GM18508 (cell line): ENCODE data around the gene LRIG1.

ENCODE experiments used
- ATAC-seq: cut with Tn5 transposase; IDR thresholded peaks from one replicate; pipeline ENCODE4 v1.9.1; 2021; ENCODE audit warnings: moderate number of reproducible peaks; ENCODE audit not compliant: insufficient read depth, unreplicated experiment

LRIG1 gene

DNA sequence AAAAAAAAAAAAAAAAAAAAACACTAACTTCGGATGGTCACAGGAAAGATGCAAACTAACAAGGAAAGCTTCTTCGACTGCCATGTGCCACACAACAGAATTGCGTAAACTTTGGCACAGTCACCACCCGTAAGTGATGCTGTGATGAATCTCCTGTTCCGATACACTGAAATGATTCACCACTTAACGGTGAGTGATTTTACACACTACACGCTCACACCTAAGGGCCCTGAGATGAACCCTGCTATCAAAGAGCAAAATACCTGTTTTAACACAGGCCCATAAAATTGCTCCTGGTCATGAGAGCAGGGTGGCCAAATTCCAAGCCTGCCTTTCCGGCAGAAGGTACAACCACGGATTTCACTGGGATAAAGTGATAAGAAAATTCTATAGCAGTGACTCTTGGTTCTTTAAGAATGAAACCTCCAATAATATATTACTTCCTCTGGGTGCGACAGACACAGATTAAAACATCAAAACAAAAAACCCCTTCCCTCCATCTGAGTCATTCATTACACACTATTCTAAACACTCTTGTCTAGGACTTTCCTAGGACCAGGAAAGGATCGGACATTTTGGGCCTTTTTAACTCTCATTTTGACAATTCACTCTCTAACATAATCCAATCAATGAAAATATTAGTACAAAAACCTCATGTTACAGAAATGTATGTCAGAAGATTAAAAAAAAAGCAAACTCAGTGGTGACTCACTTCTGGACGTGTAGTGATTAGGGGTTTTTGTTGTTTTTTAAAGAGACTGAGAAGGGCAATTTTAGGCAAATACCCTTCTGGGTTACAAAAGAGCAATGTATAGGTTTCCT is 28.3 kb downstream of the LRIG1 start:
- ATAC-seq: peak; percentile 62

DNA sequence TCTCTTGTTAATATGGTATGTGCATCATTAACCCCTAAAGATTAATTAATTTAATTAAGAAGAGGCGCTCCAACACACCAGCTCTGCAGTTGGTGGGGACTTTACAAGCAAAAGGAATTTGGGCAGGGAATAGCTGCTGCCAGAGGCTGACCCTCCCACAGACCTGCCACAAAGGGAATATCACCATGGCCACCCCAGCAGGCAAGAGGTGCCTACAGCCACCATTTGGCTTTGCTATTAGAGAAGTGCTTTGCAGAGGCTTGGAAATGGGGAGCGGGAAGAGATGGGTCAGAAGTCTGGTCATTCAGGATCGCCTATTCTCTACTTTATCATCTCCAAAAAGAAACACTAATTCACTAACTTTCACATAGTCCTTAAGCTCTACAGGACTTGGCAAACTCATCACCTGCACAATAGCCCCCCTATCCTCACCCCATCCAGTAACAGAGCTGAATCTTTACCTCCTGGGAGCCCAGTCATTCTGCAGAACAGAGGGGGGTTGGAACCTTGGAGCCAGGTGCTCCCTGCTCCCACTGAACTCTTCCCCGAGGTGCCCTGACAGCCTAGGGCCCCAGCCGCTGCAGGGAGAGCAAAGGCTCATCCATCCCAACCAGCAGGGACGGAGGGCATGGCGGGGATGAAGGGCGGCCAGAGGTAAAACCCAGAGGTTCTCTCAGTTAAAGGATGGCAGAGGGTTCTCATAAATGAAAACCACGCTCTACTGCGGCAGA is 29.7 kb downstream of the LRIG1 start:
- ATAC-seq: no peak

DNA sequence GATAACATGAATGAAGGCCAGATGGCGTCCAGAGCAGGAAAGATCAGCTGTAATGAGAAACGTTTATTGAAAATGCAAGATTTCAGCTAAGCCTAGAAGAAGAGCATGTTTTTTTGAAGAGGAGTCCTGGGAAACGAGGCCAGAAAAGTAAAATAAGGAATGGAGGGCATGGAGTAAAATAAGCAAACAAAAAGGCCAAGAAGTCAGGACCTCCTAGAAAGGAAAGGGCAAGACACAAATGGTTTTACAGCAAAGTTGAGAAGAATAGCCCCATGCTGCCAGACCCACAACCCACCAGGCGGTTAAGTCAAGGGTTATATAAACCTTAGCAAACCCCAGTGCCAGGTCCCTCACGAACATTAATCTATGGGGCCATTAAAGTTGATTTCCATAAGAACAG is 30.5 kb downstream of the LRIG1 start:
- ATAC-seq: no peak

DNA sequence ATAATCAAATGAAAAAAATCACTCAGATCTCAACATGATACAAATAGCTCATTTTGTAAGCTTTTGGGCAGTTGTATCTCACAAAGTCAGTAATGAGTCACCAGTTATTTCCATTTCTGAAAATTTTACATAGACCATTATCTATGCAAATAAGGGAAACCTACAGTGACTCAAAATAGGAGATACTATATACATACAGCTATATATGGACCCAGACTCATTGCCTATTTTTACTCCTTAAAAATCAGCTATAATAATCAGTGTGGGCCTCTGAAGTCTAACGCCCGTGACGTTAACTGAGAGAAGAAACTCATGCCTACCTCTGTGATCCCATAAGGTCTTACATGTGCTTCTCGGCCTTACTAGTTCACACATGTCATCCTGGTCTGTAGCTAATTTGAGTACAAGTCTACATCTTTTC is 31.6 kb downstream of the LRIG1 start:
- peak; percentile 57 for ATAC-seq

DNA sequence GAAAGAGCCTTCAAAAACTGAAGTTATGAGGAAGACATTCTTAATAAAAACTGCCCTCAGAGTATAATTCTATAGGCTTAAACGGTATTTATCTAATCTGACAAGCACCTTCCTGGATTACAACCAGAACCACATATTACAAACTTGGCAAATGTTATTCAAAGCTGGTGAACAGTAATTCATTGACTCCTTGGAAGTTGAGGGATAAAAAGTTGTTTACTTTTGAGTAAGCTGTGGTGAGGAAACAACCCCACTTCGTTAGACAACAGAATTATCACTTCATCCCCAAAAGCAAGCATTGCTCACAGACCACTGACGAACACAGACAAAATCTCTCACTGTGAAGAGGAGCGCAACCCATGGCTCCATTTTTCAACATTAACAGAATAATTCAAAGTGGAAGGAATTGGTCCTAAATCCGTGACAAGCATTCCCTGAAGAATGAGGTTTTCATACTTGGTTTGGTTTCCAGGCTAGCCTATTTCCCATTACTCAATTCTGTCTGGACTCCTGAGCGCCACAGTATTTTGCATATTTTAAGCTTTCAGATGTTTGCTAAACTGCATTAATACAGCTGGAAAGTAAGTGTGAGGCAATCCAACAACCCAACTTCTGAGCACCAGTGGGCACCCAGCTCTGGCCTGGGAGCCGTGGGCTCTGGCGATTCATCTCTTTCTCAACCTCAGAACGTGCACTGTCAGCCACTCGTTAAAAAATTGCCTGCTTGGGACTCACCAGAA is 32.7 kb downstream of the LRIG1 start:
- no peak for ATAC-seq

DNA sequence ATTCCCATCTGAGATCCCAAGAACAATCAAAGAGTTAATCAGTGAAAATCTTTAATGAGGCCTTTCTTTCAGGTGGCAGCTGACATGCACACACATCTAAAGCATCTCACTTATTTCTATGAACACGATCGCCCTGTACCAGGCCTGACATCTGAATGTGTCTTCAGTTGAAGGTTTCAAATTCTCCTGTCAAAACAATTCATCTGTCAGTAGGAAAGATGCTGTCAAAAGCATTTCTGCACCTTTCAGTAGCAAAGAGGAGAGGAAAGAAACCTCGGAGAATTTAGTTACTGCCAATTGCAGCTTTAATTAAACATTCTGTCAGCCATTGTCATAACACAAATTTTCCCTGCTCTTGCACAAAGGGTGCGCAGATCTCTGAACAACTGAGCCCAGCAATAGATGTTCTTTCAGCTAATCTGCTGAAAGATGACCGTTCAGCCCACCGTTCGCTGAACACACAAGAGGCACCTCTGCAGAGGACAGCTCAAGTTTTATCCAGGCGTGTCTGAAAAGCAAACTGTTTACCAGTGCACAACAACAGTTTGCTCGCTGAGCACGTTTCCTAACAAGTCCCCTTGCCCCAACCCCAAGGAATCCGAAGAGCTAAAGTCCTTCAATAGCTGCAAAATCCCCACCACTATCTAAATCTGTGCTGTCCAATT is 34.1 kb downstream of the LRIG1 start:
- ATAC-seq: no peak

DNA sequence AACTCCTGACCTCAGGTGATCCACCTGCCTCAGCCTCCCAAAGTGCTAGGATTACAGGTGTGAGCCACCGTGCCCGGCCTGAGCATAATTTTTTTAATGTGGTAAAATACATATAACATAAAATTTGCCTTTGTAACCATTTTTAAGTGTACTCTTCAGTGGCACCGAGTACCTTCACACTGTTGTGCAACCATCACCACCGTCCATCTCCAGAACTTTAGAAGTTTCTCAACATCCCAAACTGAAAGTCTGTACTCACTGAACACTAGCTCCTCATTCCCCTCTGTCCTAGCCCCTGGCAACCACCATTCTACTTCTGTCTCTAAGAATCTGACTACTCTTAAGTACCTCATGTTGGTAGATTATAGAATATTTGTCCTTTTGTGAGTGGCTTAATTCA is 35.2 kb downstream of the LRIG1 start:
- ATAC-seq: no peak

DNA sequence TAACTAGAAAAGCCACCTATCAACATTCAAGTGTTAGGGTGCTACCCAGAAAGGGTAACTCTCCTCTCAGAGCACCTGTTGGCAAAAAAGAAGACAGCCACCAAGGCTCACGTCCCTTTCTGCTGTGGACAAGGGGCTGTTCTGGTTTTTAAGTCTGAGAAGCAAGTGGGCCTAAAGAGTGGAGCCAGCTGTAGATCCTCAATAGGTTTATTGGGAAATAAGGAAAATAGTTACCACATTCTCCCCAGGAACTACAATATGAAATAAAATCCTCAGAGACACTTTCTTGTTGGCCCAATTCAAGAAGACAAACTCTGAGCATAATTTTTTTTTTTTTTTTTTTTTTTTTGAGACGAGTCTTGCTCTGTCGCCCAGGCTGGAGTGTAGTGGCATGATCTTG is 35.8 kb downstream of the LRIG1 start:
- no peak for ATAC-seq

DNA sequence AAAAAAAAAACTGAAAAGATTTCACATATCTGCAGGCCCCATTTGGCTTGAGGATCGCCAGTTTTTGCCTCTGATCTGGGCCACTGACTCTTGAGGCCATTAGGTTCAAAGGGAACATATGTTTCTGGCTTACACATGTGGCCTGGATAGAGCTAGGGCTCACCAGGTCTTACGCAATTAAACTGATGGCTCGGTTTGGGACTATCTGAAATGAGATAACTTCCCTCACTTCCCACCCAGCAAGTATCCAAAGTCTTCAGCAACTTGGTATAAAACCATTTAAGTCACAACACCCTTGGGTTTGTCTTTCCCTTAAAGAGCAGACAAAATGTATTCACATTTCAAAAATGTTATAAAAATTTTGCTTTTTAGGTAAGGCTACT is 36.3 kb downstream of the LRIG1 start:
- no peak for ATAC-seq

DNA sequence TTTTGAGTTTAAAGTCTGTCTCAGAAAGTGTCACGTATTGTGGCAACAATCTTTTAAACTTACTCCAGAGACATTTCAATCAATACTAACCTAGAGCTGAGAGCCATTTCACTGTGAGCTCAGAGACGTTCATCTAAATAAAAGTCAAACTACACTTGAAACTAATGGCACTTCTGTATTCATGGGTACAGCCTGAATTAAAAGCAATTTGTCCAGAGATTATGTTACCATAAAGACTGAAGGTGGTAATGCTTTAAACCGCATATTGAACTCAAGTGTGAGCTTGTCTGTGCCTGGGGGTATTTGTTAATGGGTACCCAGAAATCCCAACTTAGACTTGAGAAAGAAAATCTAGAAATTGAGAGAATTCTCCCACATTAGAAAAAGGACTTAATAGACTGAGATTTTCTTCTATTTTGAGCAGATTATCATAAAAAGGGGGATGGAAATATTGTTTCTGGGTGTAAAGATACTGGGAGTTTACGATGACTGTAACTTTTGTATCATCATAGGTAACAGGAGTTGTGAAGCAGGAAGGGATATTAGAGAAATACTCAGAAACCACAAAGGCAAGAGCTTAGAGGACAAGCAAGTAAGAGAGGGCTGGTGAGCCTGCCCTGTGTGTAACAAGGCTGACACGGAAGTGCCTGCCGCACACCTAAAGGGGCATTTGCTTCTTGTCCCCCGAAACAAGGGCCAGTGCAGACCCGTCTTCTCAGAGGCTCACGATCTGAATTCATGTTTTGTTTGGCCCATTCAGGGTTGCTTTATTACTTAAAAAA is 36.9 kb downstream of the LRIG1 start:
- no peak for ATAC-seq

DNA sequence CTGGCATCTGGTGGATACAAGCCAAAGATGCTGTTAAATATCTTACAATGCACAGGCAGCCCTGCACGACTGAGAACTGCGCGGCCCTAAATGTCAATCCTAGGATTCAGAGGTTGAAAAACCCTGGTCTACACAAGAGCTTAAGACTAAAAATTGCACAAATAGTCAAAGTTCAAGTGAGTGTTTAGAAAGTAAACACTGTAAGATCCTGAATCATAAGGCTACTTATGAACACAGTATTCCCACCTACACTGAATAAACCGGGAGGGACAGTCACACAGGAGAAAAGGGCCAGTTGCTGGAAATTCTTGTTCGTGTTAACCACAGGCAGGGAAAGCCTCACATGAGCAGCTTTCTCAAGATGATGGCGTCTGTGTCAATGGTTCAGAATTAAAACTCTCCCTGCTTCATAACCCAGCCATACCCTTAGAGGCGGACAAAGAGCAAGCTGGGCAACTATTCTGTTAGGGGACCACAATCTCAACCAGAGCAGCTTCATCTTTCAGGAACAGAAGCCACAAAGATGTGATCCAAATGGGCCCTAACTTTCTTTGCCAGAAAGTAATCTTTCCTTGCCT is 37.7 kb downstream of the LRIG1 start:
- no peak for ATAC-seq

DNA sequence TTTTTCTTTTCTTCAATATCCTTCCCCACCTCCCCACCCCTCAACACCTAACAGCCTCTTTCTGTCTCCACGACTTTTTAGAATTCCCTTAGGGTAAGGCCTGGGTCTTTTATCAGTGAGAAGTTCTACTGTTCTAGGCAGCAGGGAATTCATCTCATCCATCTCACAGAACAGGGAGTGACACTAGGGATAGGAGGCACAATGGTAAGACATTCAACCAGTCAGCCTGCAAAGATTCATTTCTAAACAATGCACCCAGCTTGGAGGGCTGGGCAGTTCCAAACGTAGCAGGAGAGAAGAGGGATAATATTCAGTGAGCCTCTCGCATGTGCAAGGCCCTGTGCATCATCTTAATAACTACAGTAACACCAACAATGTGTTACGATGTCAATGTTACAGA is 43.6 kb downstream of the LRIG1 start:
- no peak for ATAC-seq

DNA sequence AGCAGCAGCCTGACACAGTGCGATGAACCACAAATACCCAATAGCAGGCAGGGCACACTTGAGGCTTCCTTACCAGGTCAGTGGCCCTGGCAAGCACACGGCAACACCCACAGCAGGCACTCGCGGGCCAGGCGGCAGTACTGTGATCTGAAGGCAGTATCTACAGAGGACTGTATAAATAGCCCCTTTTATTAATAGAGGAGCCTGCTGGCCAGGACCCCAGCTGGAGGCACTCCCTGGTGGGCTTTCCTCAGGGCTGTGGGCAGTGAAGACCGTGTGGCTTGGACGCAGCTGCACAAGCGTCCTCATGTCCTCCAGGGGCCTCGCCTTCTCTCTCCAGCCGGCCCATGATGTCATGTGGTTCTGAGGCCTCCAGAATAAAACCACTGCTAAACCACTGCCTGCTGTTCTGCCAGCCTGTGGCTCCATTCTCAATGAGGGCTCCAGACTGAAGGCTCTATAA is 44.1 kb downstream of the LRIG1 start:
- ATAC-seq: no peak

DNA sequence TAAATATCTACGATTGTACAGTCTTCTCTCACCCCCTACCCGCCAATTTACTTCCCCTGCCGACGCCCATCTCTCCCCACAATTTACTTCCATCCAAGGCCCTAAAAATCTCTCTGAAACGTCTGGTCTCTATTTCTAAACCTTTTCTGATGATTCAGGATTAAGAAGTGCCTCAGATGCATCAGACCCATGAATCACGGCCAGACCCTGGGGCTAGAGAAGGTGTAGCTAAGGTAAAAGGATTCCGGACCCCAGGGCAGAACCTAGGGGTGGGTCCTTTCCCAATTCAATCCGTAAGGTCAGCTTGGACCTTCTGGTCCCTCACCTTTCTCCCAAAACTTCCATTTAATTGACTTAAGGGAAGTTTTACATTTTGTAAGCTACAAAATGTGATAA is 46.4 kb downstream of the LRIG1 start:
- no peak for ATAC-seq

DNA sequence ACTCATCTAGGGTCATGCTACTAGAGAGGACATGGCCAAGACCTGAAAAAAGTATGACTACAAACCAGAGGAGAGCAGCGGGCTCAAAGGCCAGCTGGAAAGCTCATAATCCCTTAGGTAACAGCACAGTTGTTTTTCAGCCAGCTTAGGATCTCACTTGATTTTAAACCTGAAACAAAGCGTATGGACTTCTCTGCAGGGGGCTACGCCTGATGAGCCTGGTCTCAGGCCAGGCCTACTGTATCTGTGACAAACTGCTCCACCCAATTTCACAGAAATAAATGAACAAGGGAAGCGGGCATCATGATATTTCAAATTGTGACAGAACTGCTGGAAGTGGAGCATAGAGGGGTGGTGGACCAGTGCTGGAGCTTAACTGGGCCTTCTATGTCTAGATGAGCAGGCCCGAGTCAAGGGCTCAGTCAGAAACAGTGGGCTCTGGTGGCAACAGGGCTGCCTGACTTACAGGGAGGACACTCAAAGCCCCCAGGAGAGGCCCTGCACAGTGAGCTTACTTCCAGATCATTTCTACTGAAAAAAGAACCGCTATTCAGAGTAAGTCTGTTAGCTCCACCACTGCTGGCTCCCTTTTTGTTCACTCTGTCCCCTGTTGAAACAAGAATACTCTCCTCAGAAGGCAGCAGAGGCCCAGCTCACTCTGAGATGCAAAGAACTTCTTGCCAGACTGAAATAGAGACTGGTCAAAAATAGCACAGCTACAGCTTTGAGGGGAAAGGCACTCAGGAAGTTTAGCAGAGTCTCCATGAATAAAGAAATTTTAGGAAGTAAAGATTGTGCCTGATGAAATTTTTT is 47.0 kb downstream of the LRIG1 start:
- ATAC-seq: no peak

DNA sequence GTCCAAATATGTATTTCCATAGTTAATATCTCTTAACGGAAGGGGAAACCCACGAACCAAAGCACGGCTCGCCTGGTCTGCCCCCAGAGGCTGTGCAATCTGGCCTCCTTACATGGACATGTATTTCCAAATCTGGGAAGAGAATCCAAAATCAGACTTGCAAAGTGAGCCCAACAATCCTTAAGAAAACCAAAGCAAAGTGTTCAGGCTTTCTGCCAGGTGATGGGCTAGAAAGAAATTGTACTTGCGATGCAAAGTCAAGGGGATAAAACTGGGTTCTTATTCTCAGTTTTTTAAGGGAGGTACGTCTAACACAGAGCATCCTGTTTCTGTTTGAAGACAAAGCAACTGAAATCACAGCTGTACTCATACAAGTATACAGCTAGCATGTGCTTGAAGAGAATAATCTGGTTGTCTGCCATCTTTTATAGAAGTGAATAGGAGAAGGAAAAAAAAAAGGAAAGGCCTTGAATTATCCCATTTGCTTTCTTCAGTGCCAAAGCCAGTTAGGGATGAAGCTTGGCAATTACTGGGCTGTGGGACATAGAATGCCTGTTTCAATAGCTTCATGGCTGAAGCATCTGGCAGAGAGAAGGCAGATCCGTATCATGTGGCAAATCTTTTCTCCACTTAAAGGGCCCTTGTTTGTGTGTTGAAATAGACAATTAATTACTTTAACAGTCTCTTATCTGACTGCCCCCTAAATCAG is 48.4 kb downstream of the LRIG1 start:
- ATAC-seq: no peak

DNA sequence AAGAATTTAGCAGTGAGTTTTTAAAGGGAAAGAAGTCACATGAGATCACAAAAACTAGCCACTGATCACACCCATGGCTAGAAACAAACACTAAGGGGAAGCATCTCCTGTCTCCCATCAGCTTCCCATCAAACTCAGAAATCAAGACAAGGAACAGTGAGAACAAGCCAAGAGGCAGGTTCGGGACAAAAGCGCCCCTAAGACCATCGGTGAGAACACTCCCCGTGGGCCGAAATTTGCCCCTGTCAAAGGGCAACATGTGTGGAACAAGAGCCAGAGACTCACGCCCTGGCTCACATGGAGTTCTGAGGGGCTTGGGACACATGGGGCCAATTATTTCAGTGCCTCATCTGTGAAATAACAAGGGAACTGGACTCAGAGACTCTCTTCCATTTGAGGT is 49.1 kb downstream of the LRIG1 start:
- no peak for ATAC-seq

DNA sequence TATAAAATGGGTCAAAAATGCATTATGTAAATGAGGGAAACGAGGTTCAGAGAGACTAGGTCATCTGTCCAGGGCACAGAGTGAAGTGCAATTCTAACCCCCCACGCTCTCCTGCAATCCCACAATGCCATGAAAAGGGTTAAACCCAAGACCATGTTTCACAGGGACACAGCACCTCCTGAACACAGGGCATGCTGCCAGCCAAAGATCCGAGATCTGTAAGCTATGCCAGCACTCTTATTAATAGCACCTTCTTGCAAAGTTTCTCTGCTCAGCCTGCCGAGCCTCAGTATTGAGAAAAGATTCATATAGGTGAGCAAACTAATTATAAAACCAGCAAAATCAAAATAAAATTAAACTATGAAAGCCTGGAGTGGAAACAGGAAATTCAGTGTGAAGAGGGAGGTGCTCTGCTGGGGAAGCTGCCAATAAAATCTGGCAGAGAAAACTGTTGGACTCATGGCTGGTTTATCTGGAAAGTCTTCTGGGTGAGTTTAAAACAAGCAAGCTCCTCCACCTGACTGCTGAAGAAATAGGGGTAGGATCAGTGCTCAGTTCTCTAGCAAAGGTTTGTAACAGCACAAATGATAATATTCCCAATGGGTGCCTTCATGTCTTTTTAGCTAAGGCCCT is 50.3 kb downstream of the LRIG1 start:
- no peak for ATAC-seq
